HUES48 (cell line): Measurements from ENCODE around the gene ZNF845.
"Not testable (repeated sequence)": the region's sequence is repeated elsewhere in the genome, so short reads cannot be mapped to it uniquely, and the experiment has no call there.

ENCODE experiments used
- H3K27ac ChIP-seq: one replicate; pipeline ENCODE4 v1.7.0; 2013; ENCODE audit warnings: low read depth, low read length, inconsistent platforms
- H3K27me3 ChIP-seq: 2 replicates; pipeline ENCODE4 v1.6.1; 2013; ENCODE audit warnings: mild to moderate bottlenecking, low read length; ENCODE audit not compliant: control insufficient read depth, insufficient read depth
- H3K36me3 ChIP-seq: 2 replicates; pipeline ENCODE4 v1.6.1; 2013; ENCODE audit warnings: low read length; ENCODE audit not compliant: control insufficient read depth, insufficient read depth
- H3K4me1 ChIP-seq: 2 replicates; pipeline ENCODE4 v1.6.1; 2013; ENCODE audit warnings: mild to moderate bottlenecking, low read length; ENCODE audit not compliant: control insufficient read depth, insufficient read depth
- H3K4me3 ChIP-seq: 2 replicates; pipeline ENCODE4 v1.5.1; 2013; ENCODE audit warnings: mild to moderate bottlenecking, low read depth, low read length
- H3K9ac ChIP-seq: 2 replicates; pipeline ENCODE4 v1.6.1; 2013; ENCODE audit warnings: mild to moderate bottlenecking, low read depth, low read length, moderate library complexity
- H3K9me3 ChIP-seq: 2 replicates; pipeline ENCODE4 v1.6.1; 2013; ENCODE audit warnings: low read length; ENCODE audit not compliant: control insufficient read depth, insufficient read depth

ZNF845 gene

DNA sequence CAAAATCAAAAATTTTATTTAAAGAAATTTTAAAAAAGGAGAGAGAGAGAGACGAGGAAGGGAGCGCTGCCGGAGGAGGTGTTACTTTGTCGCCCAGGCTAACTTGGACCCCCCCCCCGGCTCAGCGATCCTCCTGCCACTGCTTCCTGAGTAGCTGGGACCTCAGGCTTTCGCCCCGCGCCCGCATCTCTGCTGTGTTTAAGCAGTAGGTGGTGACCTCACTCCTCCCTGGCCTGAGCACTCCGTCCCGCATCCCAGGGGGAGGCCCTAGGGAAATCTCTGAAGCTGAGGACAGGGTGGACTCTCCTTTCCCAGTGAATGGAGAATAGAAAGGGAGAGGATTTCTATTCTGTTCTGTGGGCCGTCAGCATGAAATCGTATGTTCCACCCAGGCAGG lies 485 bp upstream of the ZNF845 start:
- Histone ChIP-seq H3K27ac (peak overlapping the region; percentile 81), H3K4me1 (no peaks in the 10 kb centered on the region), H3K9me3 (no peaks in the 10 kb centered on the region; the same call in 1 of the 2 replicates), H3K36me3 (no peaks in the 10 kb centered on the region; the same call in 1 of the 2 replicates), H3K27me3 (no peaks in the 10 kb centered on the region), H3K4me3 (peak overlapping the region; percentile 97), H3K9ac (peak overlapping the region; percentile 48; the same call in 1 of the 2 replicates)

GRCh38 chr19:53344403-53344802 lies 10.9 kb downstream of the ZNF845 start:
- H3K27ac ChIP-seq, H3K4me3 ChIP-seq, H3K9me3 ChIP-seq, H3K9ac ChIP-seq, H3K27me3 ChIP-seq, H3K4me1 ChIP-seq: not testable (repeated sequence)
- peaks cover 63% of the 10 kb centered on the region for H3K36me3 ChIP-seq

- H3K27ac ChIP-seq: no peak overlapping the region
- peaks cover 50% of the 10 kb centered on the region for H3K9me3 ChIP-seq
- H3K4me3 ChIP-seq: no peak overlapping the region
- no peaks in the 10 kb centered on the region for H3K4me1 ChIP-seq
- no peaks in the 10 kb centered on the region for H3K27me3 ChIP-seq
- peaks cover 34% of the 10 kb centered on the region for H3K36me3 ChIP-seq
- H3K9ac ChIP-seq: no peak overlapping the region
Measured at GRCh38 chr19:53355739-53356138, 22.2 kb downstream of the ZNF845 start.

- H3K27ac ChIP-seq: no peak overlapping the region
- no peaks in the 10 kb centered on the region for H3K27me3 ChIP-seq
- H3K36me3 ChIP-seq: peaks cover 11% of the 10 kb centered on the region
- H3K9me3 ChIP-seq: peaks cover 27% of the 10 kb centered on the region
- no peak overlapping the region for H3K9ac ChIP-seq
- no peaks in the 10 kb centered on the region for H3K4me1 ChIP-seq
- H3K4me3 ChIP-seq: no peak overlapping the region
Measured at GRCh38 chr19:53357821-53358581, 24.5 kb downstream of the ZNF845 start.

DNA sequence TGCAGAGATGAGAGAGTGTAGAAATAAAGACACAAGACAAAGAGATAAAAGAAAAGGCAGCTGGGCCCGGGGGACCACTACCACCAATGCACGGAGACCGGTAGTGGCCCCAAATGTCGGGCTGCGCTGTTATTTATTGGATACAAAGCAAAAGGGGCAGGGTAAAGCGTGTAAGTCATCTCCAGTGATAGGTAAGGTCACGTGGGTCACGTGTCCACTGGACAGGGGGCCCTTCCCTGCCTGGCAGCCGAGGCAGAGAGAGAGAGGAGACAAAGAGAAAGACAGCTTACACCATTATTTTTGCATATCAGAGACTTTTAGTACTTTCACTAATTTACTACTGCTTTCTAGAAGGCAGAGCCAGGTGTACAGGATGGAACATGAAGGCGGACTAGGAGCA lies 26.5 kb downstream of the ZNF845 start:
- not testable (repeated sequence) for H3K4me1 ChIP-seq, H3K9ac ChIP-seq, H3K27me3 ChIP-seq, H3K27ac ChIP-seq, H3K4me3 ChIP-seq, H3K36me3 ChIP-seq, H3K9me3 ChIP-seq

DNA sequence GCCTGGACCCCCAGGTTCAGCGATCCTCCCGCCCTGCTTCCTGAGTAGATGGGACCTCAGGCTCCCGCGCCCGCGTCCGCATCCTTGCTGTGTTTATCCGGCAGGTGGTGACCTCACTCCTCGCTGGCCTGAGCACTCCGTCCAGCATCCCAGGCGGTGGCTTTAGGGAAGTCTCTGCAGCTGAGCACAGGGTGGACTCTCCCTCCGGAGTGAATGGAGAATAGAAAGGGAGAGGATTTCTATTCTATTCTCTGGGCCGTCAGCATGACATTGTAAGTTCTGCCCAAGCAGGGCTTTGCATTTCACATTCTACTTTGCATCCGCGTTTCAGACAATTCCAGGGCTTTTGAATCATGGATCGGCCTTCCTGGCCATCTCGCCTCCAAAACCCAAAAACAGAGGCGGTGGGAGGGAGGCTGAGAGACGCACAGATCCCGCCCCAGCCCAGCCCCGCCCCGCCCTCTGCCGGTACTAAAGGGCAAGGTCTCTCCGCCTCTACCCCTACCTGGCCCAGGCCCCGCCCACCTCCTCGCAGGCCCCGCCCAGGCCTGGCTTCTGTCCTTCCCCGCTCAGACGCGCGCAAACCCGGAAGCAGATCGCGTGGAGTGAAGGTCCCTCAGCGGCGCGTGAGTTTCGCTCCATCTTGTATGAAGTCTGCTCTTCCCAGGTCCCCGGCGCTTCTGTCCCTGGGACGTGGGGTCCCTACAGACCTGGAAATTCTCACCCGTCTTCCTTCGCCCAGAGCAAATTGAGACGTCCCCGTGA lies 31.8 kb downstream of the ZNF845 start, which contains the start of gene ZNF525:
Gene ZNF525, plus strand, starts transcription at position 572 of the 765 bp plus-strand sequence. CDS start 6,577 bp downstream, outside the sequence.
- no peaks in the 10 kb centered on the region for H3K9me3 ChIP-seq
- H3K4me3 ChIP-seq: peak within 1 kb of the TSS; percentile 95
- peak within 1 kb of the TSS; percentile 75 for H3K9ac ChIP-seq
- H3K27ac ChIP-seq: peak within 1 kb of the TSS; percentile 69
- H3K36me3 ChIP-seq: no peaks in the 10 kb centered on the region
- H3K4me1 ChIP-seq: peaks cover 19% of the 10 kb centered on the region
- H3K27me3 ChIP-seq: no peaks in the 10 kb centered on the region

GRCh38 chr19:53365899-53366493 lies 32.4 kb downstream of the ZNF845 start:
- H3K4me1 ChIP-seq: peaks cover 19% of the 10 kb centered on the region
- H3K27me3 ChIP-seq: no peaks in the 10 kb centered on the region
- 0 out of 2 replicates have a peak, but pooled peaks cover under 1% of the 10 kb centered on the region for H3K36me3 ChIP-seq
- H3K4me3 ChIP-seq: peak overlapping the region; percentile 95
- H3K9me3 ChIP-seq: no peaks in the 10 kb centered on the region
- peak overlapping the region; percentile 75 for H3K9ac ChIP-seq
- peak overlapping the region; percentile 55 for H3K27ac ChIP-seq

DNA sequence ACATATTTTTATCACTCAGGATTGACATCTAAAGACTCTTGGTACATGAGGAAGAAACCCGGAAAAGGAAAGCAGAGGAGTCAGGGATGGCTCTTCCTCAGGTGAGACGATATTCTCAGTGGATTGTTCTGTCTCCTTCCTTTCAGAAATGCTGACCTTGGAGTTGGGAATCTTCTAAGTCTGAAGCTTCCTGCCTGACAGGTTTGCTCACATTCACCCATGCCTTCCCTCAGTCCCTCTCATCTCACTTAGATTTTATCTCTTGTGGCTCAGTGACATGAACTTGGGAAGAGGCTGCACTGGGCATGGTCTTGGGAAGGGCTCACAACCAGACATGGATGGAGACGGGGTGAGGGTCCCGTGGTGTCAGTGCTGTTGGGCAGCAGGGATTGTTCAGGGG lies 38.6 kb downstream of the ZNF845 start:
- Histone ChIP-seq H3K27ac (no peak overlapping the region), H3K9me3 (no peaks in the 10 kb centered on the region), H3K4me1 (peaks cover 13% of the 10 kb centered on the region), H3K36me3 (peaks cover 57% of the 10 kb centered on the region), H3K4me3 (no peak overlapping the region), H3K27me3 (no peaks in the 10 kb centered on the region), H3K9ac (no peak overlapping the region)

- Histone ChIP-seq H3K27me3 (no peaks in the 10 kb centered on the region), H3K9ac (no peak overlapping the region), H3K4me1 (peaks cover 4% of the 10 kb centered on the region; the same call in 1 of the 2 replicates), H3K27ac (no peak overlapping the region), H3K9me3 (0 out of 2 replicates have a peak, but pooled peaks cover 5% of the 10 kb centered on the region), H3K36me3 (peaks cover 78% of the 10 kb centered on the region), H3K4me3 (no peak overlapping the region)
Measured at GRCh38 chr19:53374288-53374687, 40.7 kb downstream of the ZNF845 start.

GRCh38 chr19:53374743-53375142 lies 41.2 kb downstream of the ZNF845 start:
- H3K4me1 ChIP-seq: peaks cover 4% of the 10 kb centered on the region; the same call in 1 of the 2 replicates
- peaks cover 82% of the 10 kb centered on the region for H3K36me3 ChIP-seq
- H3K27ac ChIP-seq: no peak overlapping the region
- no peak overlapping the region for H3K9ac ChIP-seq
- no peak overlapping the region for H3K4me3 ChIP-seq
- H3K9me3 ChIP-seq: 0 out of 2 replicates have a peak, but pooled peaks cover 6% of the 10 kb centered on the region
- no peaks in the 10 kb centered on the region for H3K27me3 ChIP-seq
